ENCODE data around the gene DNAH3. TPM values are rescaled to one million over a fixed set of nuclear protein-coding genes. Genes with fewer than 3 reads are reported as not detected.
"Not testable (repeated sequence)": the region's sequence is repeated elsewhere in the genome, so short reads cannot be mapped to it uniquely, and the experiment has no call there.

DNAH3 gene
- total RNA-seq, 1 donor = not detected

GRCh38 chr16:20976576-20976975 lies 174.1 kb downstream of the DNAH3 start:
- H3K4me1 ChIP-seq (ENCODE audit: insufficient read depth, low read length) = no peaks in the 10 kb centered on the region
- no peaks in the 10 kb centered on the region for H3K27me3 ChIP-seq (ENCODE audit: insufficient read depth, low read length)
- no peak overlapping the region for H3K4me3 ChIP-seq (ENCODE audit: low read length)
- no peaks in the 10 kb centered on the region for H3K9me3 ChIP-seq (ENCODE audit: low read depth, low read length)

GRCh38 chr16:20973201-20973600 lies 177.4 kb downstream of the DNAH3 start:
- H3K27me3 ChIP-seq (ENCODE audit: insufficient read depth, low read length); H3K4me3 ChIP-seq (ENCODE audit: low read length); H3K9me3 ChIP-seq (ENCODE audit: low read depth, low read length); H3K4me1 ChIP-seq (ENCODE audit: insufficient read depth, low read length): not testable (repeated sequence)

- Histone ChIP-seq H3K9me3 (ENCODE audit: low read depth, low read length) (no peaks in the 10 kb centered on the region), H3K27me3 (ENCODE audit: insufficient read depth, low read length) (no peaks in the 10 kb centered on the region), H3K4me1 (ENCODE audit: insufficient read depth, low read length) (no peaks in the 10 kb centered on the region), H3K4me3 (ENCODE audit: low read length) (no peak overlapping the region)
Measured at GRCh38 chr16:20971401-20971800, 179.2 kb downstream of the DNAH3 start.

- no peaks in the 10 kb centered on the region for H3K4me1 ChIP-seq (ENCODE audit: insufficient read depth, low read length)
- no peaks in the 10 kb centered on the region for H3K27me3 ChIP-seq (ENCODE audit: insufficient read depth, low read length)
- no peak overlapping the region for H3K4me3 ChIP-seq (ENCODE audit: low read length)
- no peaks in the 10 kb centered on the region for H3K9me3 ChIP-seq (ENCODE audit: low read depth, low read length)
Measured at GRCh38 chr16:20969386-20969785, 181.3 kb downstream of the DNAH3 start.

- no peaks in the 10 kb centered on the region for H3K27me3 ChIP-seq (ENCODE audit: insufficient read depth, low read length)
- no peak overlapping the region for H3K4me3 ChIP-seq (ENCODE audit: low read length)
- no peaks in the 10 kb centered on the region for H3K4me1 ChIP-seq (ENCODE audit: insufficient read depth, low read length)
- no peaks in the 10 kb centered on the region for H3K9me3 ChIP-seq (ENCODE audit: low read depth, low read length)
Measured at GRCh38 chr16:20968765-20969164, 181.9 kb downstream of the DNAH3 start.

- H3K4me3 ChIP-seq (ENCODE audit: low read length) = no peak overlapping the region
- H3K27me3 ChIP-seq (ENCODE audit: insufficient read depth, low read length) = no peaks in the 10 kb centered on the region
- no peaks in the 10 kb centered on the region for H3K9me3 ChIP-seq (ENCODE audit: low read depth, low read length)
- no peaks in the 10 kb centered on the region for H3K4me1 ChIP-seq (ENCODE audit: insufficient read depth, low read length)
Measured at GRCh38 chr16:20960899-20961298, 189.7 kb downstream of the DNAH3 start.

GRCh38 chr16:20957153-20957552 lies 193.5 kb downstream of the DNAH3 start:
- Histone ChIP-seq H3K4me3 (ENCODE audit: low read length) (no peak overlapping the region), H3K27me3 (ENCODE audit: insufficient read depth, low read length) (no peaks in the 10 kb centered on the region), H3K4me1 (ENCODE audit: insufficient read depth, low read length) (no peaks in the 10 kb centered on the region), H3K9me3 (ENCODE audit: low read depth, low read length) (no peaks in the 10 kb centered on the region)

GRCh38 chr16:20956319-20956718 lies 194.3 kb downstream of the DNAH3 start:
- Histone ChIP-seq H3K9me3 (ENCODE audit: low read depth, low read length) (no peaks in the 10 kb centered on the region), H3K4me3 (ENCODE audit: low read length) (no peak overlapping the region), H3K27me3 (ENCODE audit: insufficient read depth, low read length) (no peaks in the 10 kb centered on the region), H3K4me1 (ENCODE audit: insufficient read depth, low read length) (no peaks in the 10 kb centered on the region)

- no peaks in the 10 kb centered on the region for H3K9me3 ChIP-seq (ENCODE audit: low read depth, low read length)
- no peaks in the 10 kb centered on the region for H3K27me3 ChIP-seq (ENCODE audit: insufficient read depth, low read length)
- H3K4me3 ChIP-seq (ENCODE audit: low read length) = no peak overlapping the region
- H3K4me1 ChIP-seq (ENCODE audit: insufficient read depth, low read length) = no peaks in the 10 kb centered on the region
Measured at GRCh38 chr16:20954574-20954973, 196.1 kb downstream of the DNAH3 start.

GRCh38 chr16:20952139-20952920 lies 198.3 kb downstream of the DNAH3 start:
- Histone ChIP-seq H3K4me1 (ENCODE audit: insufficient read depth, low read length) (no peaks in the 10 kb centered on the region), H3K9me3 (ENCODE audit: low read depth, low read length) (no peaks in the 10 kb centered on the region), H3K27me3 (ENCODE audit: insufficient read depth, low read length) (no peaks in the 10 kb centered on the region), H3K4me3 (ENCODE audit: low read length) (no peak overlapping the region)

GRCh38 chr16:20950294-20950693 lies 200.4 kb downstream of the DNAH3 start:
- Histone ChIP-seq H3K4me1 (ENCODE audit: insufficient read depth, low read length) (no peaks in the 10 kb centered on the region), H3K9me3 (ENCODE audit: low read depth, low read length) (no peaks in the 10 kb centered on the region), H3K27me3 (ENCODE audit: insufficient read depth, low read length) (no peaks in the 10 kb centered on the region), H3K4me3 (ENCODE audit: low read length) (no peak overlapping the region)

GRCh38 chr16:20949660-20950059 lies 201.0 kb downstream of the DNAH3 start:
- H3K9me3 ChIP-seq (ENCODE audit: low read depth, low read length) = no peaks in the 10 kb centered on the region
- no peak overlapping the region for H3K4me3 ChIP-seq (ENCODE audit: low read length)
- no peaks in the 10 kb centered on the region for H3K27me3 ChIP-seq (ENCODE audit: insufficient read depth, low read length)
- H3K4me1 ChIP-seq (ENCODE audit: insufficient read depth, low read length) = no peaks in the 10 kb centered on the region

GRCh38 chr16:20948444-20948843 lies 202.2 kb downstream of the DNAH3 start:
- no peak overlapping the region for H3K4me3 ChIP-seq (ENCODE audit: low read length)

GRCh38 chr16:20946015-20946629 lies 204.5 kb downstream of the DNAH3 start:
- Histone ChIP-seq H3K27me3 (ENCODE audit: insufficient read depth, low read length) (no peaks in the 10 kb centered on the region), H3K4me1 (ENCODE audit: insufficient read depth, low read length) (peaks cover 8% of the 10 kb centered on the region), H3K9me3 (ENCODE audit: low read depth, low read length) (no peaks in the 10 kb centered on the region), H3K4me3 (ENCODE audit: low read length) (no peak overlapping the region)

More at GRCh38 chr16:20948444-20948843, 202.2 kb downstream of the DNAH3 start:
- H3K4me1 ChIP-seq (ENCODE audit: insufficient read depth, low read length) = no peaks in the 10 kb centered on the region
- H3K27me3 ChIP-seq (ENCODE audit: insufficient read depth, low read length) = no peaks in the 10 kb centered on the region
- H3K9me3 ChIP-seq (ENCODE audit: low read depth, low read length) = no peaks in the 10 kb centered on the region

GRCh38 chr16:20945575-20945875 lies 205.1 kb downstream of the DNAH3 start:
- H3K4me1 ChIP-seq (ENCODE audit: insufficient read depth, low read length) = peaks cover 12% of the 10 kb centered on the region
- H3K9me3 ChIP-seq (ENCODE audit: low read depth, low read length); H3K27me3 ChIP-seq (ENCODE audit: insufficient read depth, low read length); H3K4me3 ChIP-seq (ENCODE audit: low read length): not testable (repeated sequence)
